ACHN (cell line): Measurements from ENCODE around the gene CAND2.

Experiments
- DNase-seq: peaks from one replicate; pipeline ENCODE4 v3.0.0-alpha.2; 2015
- in situ Hi-C: cut with HindIII; loops from 2 replicates; pipeline ENCODE4 v1.10.0; 2017; ENCODE audit warnings: low sequenced_read_pairs, low pct_ligation_motif_present, low pct_unique_long_range_greater_than_20kb

The CAND2 gene

GRCh38 chr3:12797892-12798558, 1.5 kb downstream of the CAND2 start:
- DNase-seq = no peak
- in situ Hi-C loops = no loop called here

GRCh38 chr3:12798559-12799179, 2.2 kb downstream of the CAND2 start:
- in situ Hi-C loops = no loop called here
- no peak for DNase-seq

- in situ Hi-C loops = no loop called here
- no peak for DNase-seq
Observed at GRCh38 chr3:12799525-12800440, 3.3 kb downstream of the CAND2 start.

- in situ Hi-C loops = no loop called here
- no peak for DNase-seq
Observed at GRCh38 chr3:12803371-12803770, 6.9 kb downstream of the CAND2 start.

GRCh38 chr3:12807066-12807465, 10.6 kb downstream of the CAND2 start:
- in situ Hi-C loops = no loop called here

GRCh38 chr3:12807601-12808359, 11.3 kb downstream of the CAND2 start:
- in situ Hi-C loops = no loop called here
- DNase-seq = no peak

More at GRCh38 chr3:12807066-12807465, 10.6 kb downstream of the CAND2 start:
- DNase-seq = no peak

GRCh38 chr3:12808587-12808986, 12.1 kb downstream of the CAND2 start:
- DNase-seq = no peak
- in situ Hi-C loops = no loop called here

- in situ Hi-C loops = no loop called here
- no peak for DNase-seq
Observed at GRCh38 chr3:12809001-12809400, 12.5 kb downstream of the CAND2 start.

GRCh38 chr3:12809435-12809834, 13.0 kb downstream of the CAND2 start:
- no peak for DNase-seq
- in situ Hi-C loops = no loop called here

GRCh38 chr3:12810013-12810780, 13.7 kb downstream of the CAND2 start:
- in situ Hi-C loops = no loop called here
- DNase-seq = peak; percentile 89

GRCh38 chr3:12810961-12811360, 14.5 kb downstream of the CAND2 start:
- in situ Hi-C loops = no loop called here
- no peak for DNase-seq

- no peak for DNase-seq
- in situ Hi-C loops = no loop called here
Observed at GRCh38 chr3:12812812-12813211, 16.3 kb downstream of the CAND2 start.

- in situ Hi-C loops = no loop called here
- no peak for DNase-seq
Observed at GRCh38 chr3:12813967-12814366, 17.5 kb downstream of the CAND2 start.

- DNase-seq = no peak
- in situ Hi-C loops = no loop called here
Observed at GRCh38 chr3:12815078-12815477, 18.6 kb downstream of the CAND2 start.

GRCh38 chr3:12815719-12816118, 19.2 kb downstream of the CAND2 start:
- in situ Hi-C loops = no loop called here
- no peak for DNase-seq

GRCh38 chr3:12816521-12817342, 20.3 kb downstream of the CAND2 start:
- no peak for DNase-seq
- in situ Hi-C loops = no loop called here

GRCh38 chr3:12817343-12817710, 20.8 kb downstream of the CAND2 start:
- DNase-seq = no peak
- in situ Hi-C loops = no loop called here
